ENCODE measurements around the gene CDH4.
A peak's percentile ranks its signal among the peaks of the same experiment; 100 is the strongest.

Gene CDH4

GRCh38 chr20:61879694-61880093 lies 627.6 kb downstream of the CDH4 start:
- DNase-seq = no peak

DNA sequence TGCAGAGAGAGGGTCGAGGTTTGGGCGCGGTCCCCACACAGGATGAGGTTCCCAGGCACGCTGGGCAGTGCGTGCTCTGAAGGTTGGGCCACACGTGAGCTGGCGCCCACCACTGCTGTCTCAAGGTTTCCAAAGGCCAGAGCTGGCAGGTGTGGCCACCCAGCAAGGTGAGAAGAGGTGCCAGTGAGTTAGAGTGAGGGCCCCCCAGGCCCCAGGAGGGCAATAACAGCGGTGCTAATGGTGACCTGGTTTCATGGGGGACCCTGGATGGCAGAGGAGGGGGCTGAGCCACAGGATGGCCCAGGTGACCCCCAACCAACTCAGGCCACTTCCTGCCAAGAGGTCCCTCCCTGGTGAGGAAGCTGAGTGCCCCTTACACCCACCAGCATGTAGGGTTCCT lies 628.6 kb downstream of the CDH4 start:
- no peak for DNase-seq

DNA sequence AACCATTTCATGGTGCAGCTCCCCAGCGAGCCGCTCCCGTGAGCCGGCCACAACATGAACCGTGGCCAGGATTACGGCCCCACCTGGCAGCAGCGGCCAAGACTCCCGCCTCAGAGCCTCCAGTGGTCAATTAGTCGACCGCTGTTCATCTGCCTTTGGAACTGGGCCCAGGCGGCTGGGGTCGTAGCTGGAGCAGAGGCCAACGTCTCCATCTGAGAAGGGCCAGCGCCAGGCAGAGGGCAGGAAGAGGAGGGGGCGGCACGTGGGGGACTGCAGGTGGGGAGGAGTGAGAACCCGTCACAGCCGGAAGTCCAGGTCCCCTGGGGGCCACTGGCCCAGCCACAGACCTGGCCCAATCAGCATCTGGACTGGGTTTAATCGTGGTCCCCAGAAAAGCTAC lies 629.4 kb downstream of the CDH4 start:
- no peak for DNase-seq

GRCh38 chr20:61881861-61882260 lies 629.8 kb downstream of the CDH4 start:
- DNase-seq = no peak

- no peak for DNase-seq
Measured at GRCh38 chr20:61882716-61883615, 630.9 kb downstream of the CDH4 start.

DNA sequence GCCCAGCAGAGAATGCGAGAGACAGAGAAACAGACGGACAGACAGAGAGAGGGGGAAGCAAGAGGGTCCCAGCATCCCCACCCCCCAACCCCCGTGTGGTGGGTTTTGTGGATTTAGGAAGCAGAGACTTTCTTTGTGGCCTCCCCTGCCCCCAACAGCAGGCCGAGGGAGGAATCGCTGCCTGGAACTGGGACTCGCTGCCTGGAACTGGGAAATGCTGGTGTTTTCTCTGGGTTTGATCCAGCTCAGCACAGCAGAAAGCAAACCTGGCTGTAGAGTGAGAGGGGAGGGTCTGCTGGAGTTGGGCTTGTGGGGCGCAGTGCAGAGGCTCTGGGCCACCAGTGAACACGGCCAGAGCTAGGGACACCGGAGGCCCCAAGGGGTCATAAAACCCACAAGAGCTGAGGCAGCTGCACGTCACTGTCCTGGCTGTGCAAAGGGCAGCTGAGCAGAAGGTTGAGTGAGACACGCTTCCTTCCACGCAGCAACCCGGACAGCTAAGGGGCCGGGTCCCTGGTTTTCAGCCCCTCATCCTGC lies 631.9 kb downstream of the CDH4 start:
- no peak for DNase-seq

- no peak for DNase-seq
Measured at GRCh38 chr20:61884571-61885389, 632.7 kb downstream of the CDH4 start.

GRCh38 chr20:61885759-61886715 lies 634.0 kb downstream of the CDH4 start:
- no peak for DNase-seq

DNA sequence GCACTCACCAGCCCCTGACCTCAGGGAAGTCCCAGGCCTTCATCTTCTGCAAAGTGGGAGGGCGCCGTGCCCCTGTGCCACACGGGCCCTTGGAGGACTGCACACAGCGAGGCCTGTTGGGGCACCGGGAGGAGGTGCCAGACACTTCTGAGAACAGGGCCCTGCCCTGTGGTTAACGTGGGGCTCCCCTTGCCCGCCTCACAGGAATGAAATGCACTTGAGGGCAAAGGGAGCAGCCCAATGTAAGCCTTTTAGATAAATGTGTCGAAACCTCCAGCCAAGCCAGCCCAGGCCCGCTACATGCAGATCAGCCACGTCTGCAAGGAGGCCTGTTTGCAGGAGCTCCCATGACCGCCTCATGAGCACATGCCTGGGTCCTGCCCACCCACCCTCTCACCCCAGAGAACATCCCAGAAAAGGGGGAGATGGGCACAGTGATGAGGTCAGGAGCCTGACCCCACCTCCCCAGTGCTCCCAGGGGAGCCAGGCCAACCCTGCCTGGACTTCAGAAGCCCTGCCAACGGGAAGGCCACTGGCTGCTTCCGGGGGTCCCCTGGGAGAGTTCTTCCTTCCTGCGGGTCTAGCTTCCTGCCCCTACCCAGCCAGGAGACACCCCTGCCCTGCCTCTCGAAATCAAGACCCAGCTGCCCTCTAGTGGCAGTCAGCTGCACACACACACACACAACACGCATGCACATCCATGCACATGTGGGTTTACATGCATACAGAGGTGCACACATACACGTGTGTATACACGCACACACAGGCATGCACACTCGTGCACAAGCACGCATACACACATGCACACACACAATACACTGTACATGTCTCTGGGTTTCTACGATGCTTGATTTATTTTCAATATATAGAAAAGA lies 634.9 kb downstream of the CDH4 start:
- peak; percentile 27 for DNase-seq

GRCh38 chr20:61887596-61888093 lies 635.6 kb downstream of the CDH4 start:
- no peak for DNase-seq

GRCh38 chr20:61888101-61888865 lies 636.2 kb downstream of the CDH4 start:
- DNase-seq = no peak

DNA sequence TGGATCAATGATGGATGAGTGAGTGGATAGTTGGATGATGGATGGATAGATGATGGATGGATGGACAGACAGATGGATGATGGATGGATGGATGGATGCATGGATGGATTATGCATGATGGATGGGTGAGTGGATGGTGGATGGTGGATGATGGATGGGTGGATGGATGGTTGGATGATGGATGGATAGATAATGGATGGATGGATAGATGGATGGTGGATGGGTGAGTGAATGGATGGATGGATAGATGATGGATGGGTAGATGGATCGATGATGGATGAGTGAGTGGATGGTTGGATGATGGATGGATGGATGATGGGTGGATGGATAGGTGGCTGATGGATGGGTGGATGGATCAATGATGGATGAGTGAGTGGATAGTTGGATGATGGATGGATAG lies 637.6 kb downstream of the CDH4 start:
- no peak for DNase-seq

- no peak for DNase-seq
Measured at GRCh38 chr20:61890210-61890609, 638.1 kb downstream of the CDH4 start.

DNA sequence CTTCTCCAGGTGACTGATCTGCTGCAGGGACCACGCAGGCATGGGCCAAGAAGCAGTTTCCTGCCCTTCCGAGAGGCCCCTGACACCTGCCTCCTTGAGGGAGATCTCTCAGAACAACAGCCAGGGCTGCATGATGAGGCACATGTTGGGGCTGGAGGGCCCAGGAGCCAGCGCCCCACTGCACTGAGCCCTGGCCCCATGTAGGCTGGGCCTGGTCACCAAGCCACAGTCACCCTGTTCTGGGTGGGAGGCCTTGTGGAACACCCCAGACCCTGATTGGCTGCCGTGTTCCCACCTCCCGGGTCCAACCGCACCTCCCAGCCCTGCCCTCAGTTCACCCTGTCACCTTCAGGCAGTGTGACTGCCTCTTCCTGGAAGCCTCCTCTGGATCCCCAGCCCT lies 639.4 kb downstream of the CDH4 start:
- DNase-seq = no peak

DNA sequence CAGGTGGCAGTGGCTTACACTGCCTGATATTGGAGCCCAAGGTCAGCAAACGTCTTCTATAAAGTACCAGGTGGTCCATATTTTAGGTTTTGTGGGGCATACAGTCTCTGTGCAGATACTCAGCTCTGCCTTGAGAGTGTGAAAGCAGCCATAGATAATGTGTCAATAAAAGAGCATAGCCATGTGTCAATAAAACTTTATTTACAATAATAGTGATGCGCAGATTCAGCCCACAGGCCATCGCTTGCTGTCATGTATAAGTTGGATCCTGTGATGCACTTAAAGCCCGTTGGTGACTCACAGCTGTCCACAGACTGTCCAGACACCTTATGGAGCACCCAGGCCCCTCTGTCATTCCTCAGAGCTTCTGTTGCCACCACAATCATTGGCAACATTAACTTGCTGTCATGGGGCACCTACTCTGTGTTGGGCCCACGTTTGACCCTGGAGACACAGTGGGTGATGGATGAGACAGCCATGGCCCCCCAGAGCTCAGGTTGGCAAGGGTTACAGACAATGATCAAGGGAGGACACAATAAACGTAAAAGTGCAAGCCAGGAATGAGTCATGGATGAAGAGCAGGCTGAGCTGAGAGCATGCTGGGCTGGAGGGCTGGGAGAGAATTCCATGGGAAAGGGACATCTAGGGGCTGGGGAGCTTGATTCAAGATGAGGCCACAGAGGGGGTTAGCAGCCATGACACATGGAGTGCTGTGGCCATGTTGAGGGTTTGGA lies 640.0 kb downstream of the CDH4 start:
- DNase-seq = no peak

GRCh38 chr20:61895016-61895415 lies 643.0 kb downstream of the CDH4 start:
- no peak for DNase-seq

- no peak for DNase-seq
Measured at GRCh38 chr20:61895686-61896057, 643.6 kb downstream of the CDH4 start.

DNA sequence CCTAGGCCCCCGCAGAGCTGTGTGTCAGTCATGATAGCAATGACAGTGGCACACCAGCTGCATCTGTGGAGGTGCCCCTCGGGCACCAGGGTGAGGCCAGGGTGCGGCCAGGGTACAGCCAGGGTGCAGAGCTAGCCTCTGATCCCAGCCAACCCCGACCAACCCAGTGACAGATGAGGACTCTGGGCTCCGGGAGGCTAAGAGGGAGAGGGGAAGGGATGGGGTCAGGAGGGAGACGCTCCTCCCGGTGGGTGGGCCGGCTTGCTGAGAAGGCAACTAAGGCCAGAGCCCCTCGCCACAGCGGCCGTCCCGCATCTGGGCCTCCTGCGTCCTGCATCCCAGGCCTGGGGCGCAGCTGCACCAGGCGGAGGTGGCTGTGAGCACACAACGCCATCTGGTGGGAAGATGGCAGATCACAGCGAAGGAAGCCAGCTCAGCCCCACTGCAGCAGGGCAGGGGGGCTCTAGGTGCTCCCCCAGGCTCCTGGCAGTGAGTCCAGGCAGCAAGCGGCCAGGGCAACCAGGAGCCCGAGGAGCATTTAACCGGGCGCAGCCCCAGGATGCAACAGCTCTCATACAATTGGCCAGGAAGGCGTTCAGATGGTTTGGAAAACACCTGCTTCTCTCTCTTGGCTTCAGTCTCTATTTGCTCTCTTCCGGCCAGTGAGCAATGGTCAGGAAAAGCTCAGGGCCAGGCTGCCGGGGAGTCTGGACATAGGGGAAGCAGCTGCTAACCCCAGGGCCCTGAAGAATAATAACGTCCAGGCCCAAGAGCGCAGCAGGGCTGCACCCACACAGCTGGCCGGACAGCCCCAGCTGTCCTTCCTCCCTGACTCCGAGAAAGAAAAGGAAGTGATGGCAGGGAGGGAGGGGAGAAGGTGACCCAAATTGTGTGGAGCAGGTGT lies 644.2 kb downstream of the CDH4 start:
- peak; percentile 12 for DNase-seq
